MM.1S (cell line): ENCODE measurements around the gene FGF12.
A peak's percentile ranks its signal among the peaks of the same experiment; 100 is the strongest.

ENCODE experiments used
- DNase-seq: peaks from one replicate; pipeline ENCODE4 v3.0.0-alpha.2; 2015
- H2AFZ ChIP-seq: fragments of 300-600 bp; sonication (generic); 2 replicates; pipeline ENCODE4 v1.6.0; 2016; ENCODE audit warnings: antibody characterized with exemption, low read length
- H3F3A ChIP-seq: fragments of 300-600 bp; sonication (generic); 2 replicates; pipeline ENCODE4 v1.6.1; 2016; ENCODE audit warnings: mild to moderate bottlenecking, antibody characterized with exemption, low read length, moderate library complexity, mixed read lengths; ENCODE audit not compliant: insufficient read depth
- H3K27ac ChIP-seq: fragments of 300-600 bp; sonication (generic); 2 replicates; pipeline ENCODE4 v1.5.1; 2016; ENCODE audit warnings: mild to moderate bottlenecking, low read length
- H3K27me3 ChIP-seq: fragments of 300-600 bp; sonication (generic); replicated peaks from 2 replicates; pipeline ENCODE4 v1.6.0; 2016; ENCODE audit warnings: low read length; ENCODE audit not compliant: insufficient read depth
- H3K36me3 ChIP-seq: fragments of 300-600 bp; sonication (generic); replicated peaks from 2 replicates; pipeline ENCODE4 v1.6.1; 2016; ENCODE audit warnings: mild to moderate bottlenecking, low read length, mixed read lengths; ENCODE audit not compliant: insufficient read depth
- H3K4me1 ChIP-seq: fragments of 300-600 bp; sonication (generic); 2 replicates; pipeline ENCODE4 v1.6.1; 2016; ENCODE audit warnings: low read length, mixed read lengths
- H3K4me2 ChIP-seq: fragments of 300-600 bp; sonication (generic); 2 replicates; pipeline ENCODE4 v1.6.0; 2016; ENCODE audit warnings: low read depth, low read length
- H3K4me3 ChIP-seq: fragments of 300-600 bp; sonication (generic); 2 replicates; pipeline ENCODE4 v1.5.1; 2016; ENCODE audit warnings: low read length, mixed read lengths
- H3K79me2 ChIP-seq: fragments of 300-600 bp; sonication (generic); 2 replicates; pipeline ENCODE4 v1.6.1; 2016; ENCODE audit warnings: mixed run types, low read length, mixed read lengths
- H3K9ac ChIP-seq: fragments of 300-600 bp; sonication (generic); 2 replicates; pipeline ENCODE4 v1.6.1; 2016; ENCODE audit warnings: low read length, mixed read lengths
- H3K9me2 ChIP-seq: fragments of 300-600 bp; sonication (generic); replicated peaks from 2 replicates; pipeline ENCODE4 v1.6.1; 2016; ENCODE audit warnings: mild to moderate bottlenecking, low read length, mixed read lengths; ENCODE audit not compliant: insufficient read depth
- H3K9me3 ChIP-seq: fragments of 300-600 bp; sonication (generic); replicated peaks from 2 replicates; pipeline ENCODE4 v1.6.1; 2016; ENCODE audit warnings: mild to moderate bottlenecking, low read length, mixed read lengths; ENCODE audit not compliant: insufficient read depth
- H4K20me1 ChIP-seq: fragments of 300-600 bp; sonication (generic); 2 replicates; pipeline ENCODE4 v1.6.1; 2016; ENCODE audit warnings: mild to moderate bottlenecking, low read length, moderate library complexity, mixed read lengths; ENCODE audit not compliant: insufficient read depth
- EZH2 ChIP-seq: fragments of 300-600 bp; sonication (generic); optimal IDR thresholded peaks from 2 replicates; pipeline ENCODE3; 2017; ENCODE audit warnings: low read depth, mild to moderate bottlenecking, antibody characterized with exemption, low read length, mixed read lengths
- EZH2phosphoT487 ChIP-seq: fragments of 300-600 bp; sonication (generic); IDR thresholded peaks from 2 replicates; pipeline ENCODE4 v1.6.1; 2018; ENCODE audit warnings: antibody characterized with exemption, low read length
- TF ChIP-seq, protein P1 (sequence below): fragments of 300-600 bp; sonication (generic); IDR thresholded peaks from 2 replicates; pipeline ENCODE4 v1.5.1; 2016; ENCODE audit warnings: antibody characterized with exemption, low read length, mixed read lengths

Gene FGF12

DNA sequence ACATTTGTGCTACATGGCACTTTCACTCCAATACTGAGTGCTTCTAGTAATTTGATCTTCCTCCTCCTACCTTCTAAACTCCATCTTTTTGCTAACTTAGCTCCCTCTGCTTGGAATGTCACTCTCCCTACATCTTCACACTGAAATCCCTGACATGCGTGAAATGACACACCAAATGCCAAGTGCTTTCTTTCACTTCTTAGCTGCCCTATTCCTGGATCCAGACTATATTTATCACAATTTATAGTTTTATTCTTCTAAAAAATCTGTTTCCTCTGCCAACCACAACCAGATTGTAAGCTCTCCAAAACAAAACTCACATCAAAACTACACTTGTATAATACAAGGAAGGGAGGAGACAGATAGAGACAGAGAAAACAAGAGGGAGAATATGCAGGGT lies 387.3 kb downstream of the FGF12 start:
- no peak overlapping the region for H2AFZ ChIP-seq
- H3K36me3 ChIP-seq, result no peaks in the 10 kb centered on the region
- TF ChIP-seq EZH2phosphoT487 (no peak), EZH2 (no peak)
- TF ChIP-seq, protein P1, sequence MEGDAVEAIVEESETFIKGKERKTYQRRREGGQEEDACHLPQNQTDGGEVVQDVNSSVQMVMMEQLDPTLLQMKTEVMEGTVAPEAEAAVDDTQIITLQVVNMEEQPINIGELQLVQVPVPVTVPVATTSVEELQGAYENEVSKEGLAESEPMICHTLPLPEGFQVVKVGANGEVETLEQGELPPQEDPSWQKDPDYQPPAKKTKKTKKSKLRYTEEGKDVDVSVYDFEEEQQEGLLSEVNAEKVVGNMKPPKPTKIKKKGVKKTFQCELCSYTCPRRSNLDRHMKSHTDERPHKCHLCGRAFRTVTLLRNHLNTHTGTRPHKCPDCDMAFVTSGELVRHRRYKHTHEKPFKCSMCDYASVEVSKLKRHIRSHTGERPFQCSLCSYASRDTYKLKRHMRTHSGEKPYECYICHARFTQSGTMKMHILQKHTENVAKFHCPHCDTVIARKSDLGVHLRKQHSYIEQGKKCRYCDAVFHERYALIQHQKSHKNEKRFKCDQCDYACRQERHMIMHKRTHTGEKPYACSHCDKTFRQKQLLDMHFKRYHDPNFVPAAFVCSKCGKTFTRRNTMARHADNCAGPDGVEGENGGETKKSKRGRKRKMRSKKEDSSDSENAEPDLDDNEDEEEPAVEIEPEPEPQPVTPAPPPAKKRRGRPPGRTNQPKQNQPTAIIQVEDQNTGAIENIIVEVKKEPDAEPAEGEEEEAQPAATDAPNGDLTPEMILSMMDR, result no peak
- H3K9me2 ChIP-seq, result no peaks in the 10 kb centered on the region
- no peaks in the 10 kb centered on the region for H3K79me2 ChIP-seq
- H3K27me3 ChIP-seq, result no peaks in the 10 kb centered on the region
- H3K4me2 ChIP-seq, result no peak overlapping the region
- no peak overlapping the region for H3K9ac ChIP-seq
- no peaks in the 10 kb centered on the region for H3K9me3 ChIP-seq
- DNase-seq, result no peak
- H3K27ac ChIP-seq, result no peak overlapping the region
- H3K4me1 ChIP-seq, result no peaks in the 10 kb centered on the region
- H3F3A ChIP-seq, result no peaks in the 10 kb centered on the region
- H4K20me1 ChIP-seq, result no peaks in the 10 kb centered on the region
- no peak overlapping the region for H3K4me3 ChIP-seq

GRCh38 chr3:192339214-192339613 lies 388.1 kb downstream of the FGF12 start:
- Histone ChIP-seq H3K4me2 (no peak overlapping the region), H3F3A (no peaks in the 10 kb centered on the region), H3K27ac (no peak overlapping the region), H3K9me2 (no peaks in the 10 kb centered on the region), H3K4me1 (no peaks in the 10 kb centered on the region), H2AFZ (no peak overlapping the region), H3K36me3 (no peaks in the 10 kb centered on the region), H3K4me3 (no peak overlapping the region), H3K9me3 (no peaks in the 10 kb centered on the region), H3K9ac (no peak overlapping the region), H4K20me1 (no peaks in the 10 kb centered on the region), H3K79me2 (no peaks in the 10 kb centered on the region), H3K27me3 (no peaks in the 10 kb centered on the region)
- DNase-seq, result no peak
- TF ChIP-seq, protein P1, result no peak
- TF ChIP-seq EZH2 (no peak), EZH2phosphoT487 (no peak)

DNA sequence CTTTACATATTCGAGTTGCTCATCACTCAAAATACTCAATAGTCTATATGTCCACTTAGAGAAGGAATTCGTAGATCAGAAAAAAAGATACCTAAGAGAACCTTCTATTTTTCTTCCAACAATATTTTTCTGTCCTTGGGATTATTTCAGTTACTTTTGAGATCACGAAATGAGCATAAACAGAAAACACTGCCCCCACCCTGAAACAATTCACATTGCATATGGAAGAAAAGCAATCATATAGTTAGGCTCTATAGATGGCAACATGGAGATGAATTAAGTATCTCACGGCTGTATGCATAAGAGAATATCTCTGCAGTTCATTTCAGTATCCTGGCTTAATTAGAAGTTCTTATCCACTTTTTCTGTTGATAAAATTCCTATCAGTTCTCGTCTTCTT lies 391.1 kb downstream of the FGF12 start:
- TF ChIP-seq, protein P1, result peak; percentile 34
- TF ChIP-seq EZH2, result no peak
- no peak for TF ChIP-seq EZH2phosphoT487
- H4K20me1 ChIP-seq, result no peaks in the 10 kb centered on the region
- no peaks in the 10 kb centered on the region; the same call in 1 of the 2 replicates for H3K27me3 ChIP-seq
- no peaks in the 10 kb centered on the region for H3K4me1 ChIP-seq
- no peaks in the 10 kb centered on the region for H3K9me2 ChIP-seq
- DNase-seq, result peak; percentile 27
- no peaks in the 10 kb centered on the region for H3F3A ChIP-seq
- no peak overlapping the region for H3K4me3 ChIP-seq
- H3K9ac ChIP-seq, result no peak overlapping the region
- no peaks in the 10 kb centered on the region for H3K9me3 ChIP-seq
- no peaks in the 10 kb centered on the region for H3K79me2 ChIP-seq
- H3K27ac ChIP-seq, result no peak overlapping the region
- no peak overlapping the region for H3K4me2 ChIP-seq
- H3K36me3 ChIP-seq, result no peaks in the 10 kb centered on the region
- H2AFZ ChIP-seq, result no peak overlapping the region
